ENCODE results near the gene BRCA1. TPM values are rescaled to one million over a fixed set of nuclear protein-coding genes. Genes with fewer than 3 reads are reported as not detected.

Gene BRCA1
- total and polyA plus RNA-seq, 2 donors (not counting 1 experiment from before 2014, with no cell fraction given): 2.4 to 7.2 TPM

- TF ChIP-seq EZH2 (IDR thresholded peaks at IDR 0.05; ENCODE audit: borderline replicate concordance, insufficient read depth, low read depth, low read length, poor library complexity, severe bottlenecking): no peak
- peaks cover 0 to 26% of the 10 kb centered on the region in 2 experiments for H3K36me3 ChIP-seq (replicated peaks in 1 of 2; ENCODE audit: control extremely low read depth in 1 of 2, control insufficient read depth in 1 of 2, extremely low read depth in 1 of 2, insufficient read depth in 2 of 2, low read length in 1 of 2)
- no peak overlapping the region for H3K4me3 ChIP-seq (ENCODE audit: control extremely low read depth in 1 of 5, extremely low read depth in 1 of 5, insufficient read depth in 1 of 5, low read depth in 2 of 5, low read length in 4 of 5)
- H3K4me1 ChIP-seq (ENCODE audit: control insufficient read depth in 2 of 2, insufficient read depth in 2 of 2, low read length in 2 of 2): no peaks in the 10 kb centered on the region
- H4K20me1 ChIP-seq (ENCODE audit: control insufficient read depth, insufficient read depth, low read length, poor library complexity, severe bottlenecking): no peaks in the 10 kb centered on the region
- no peaks in the 10 kb centered on the region for H3K9me3 ChIP-seq (ENCODE audit: control extremely low read depth in 1 of 3, control insufficient read depth in 2 of 3, insufficient read depth in 1 of 3, low read length in 2 of 3)
- H3K27ac ChIP-seq (ENCODE audit: low read length in 2 of 2): no peak overlapping the region
- DNase-seq (peak; percentile 2), ATAC-seq (ENCODE audit: low read depth) (no peak)
- no peak overlapping the region for H3K9ac ChIP-seq (ENCODE audit: low read length)
- no peak overlapping the region for H2AFZ ChIP-seq (ENCODE audit: insufficient read depth, low read depth, low read length, poor library complexity, severe bottlenecking)
- H3K27ac Mint-ChIP-seq: no peak overlapping the region
- peaks cover 14% of the 10 kb centered on the region for H3K4me1 Mint-ChIP-seq
- ChIA-PET POLR2A (no interaction called here), CTCF (no interaction called here)
- H3K27me3 ChIP-seq (replicated peaks in 1 of 4; ENCODE audit: control extremely low read depth in 1 of 4, control insufficient read depth in 3 of 4, insufficient read depth in 4 of 4, low read length in 3 of 4): no peaks in the 10 kb centered on the region
- intact Hi-C loops (cut with micrococcal nuclease): no loop called here
- no peaks in the 10 kb centered on the region for H3K9me3 Mint-ChIP-seq (ENCODE audit: insufficient read depth)
- H3K4me3 Mint-ChIP-seq: no peak overlapping the region
- H3K27me3 Mint-ChIP-seq: no peaks in the 10 kb centered on the region
- peaks cover 9% of the 10 kb centered on the region for H3K79me2 ChIP-seq (ENCODE audit: control insufficient read depth, insufficient read depth, low read length)
- 100% methylated on average over 1 of the region's 8 CpGs for WGBS (ENCODE audit: insufficient coverage)
- H3K4me2 ChIP-seq (replicated peaks; ENCODE audit: low read depth, low read length, poor library complexity, severe bottlenecking): no peak overlapping the region
Measured at GRCh38 chr17:43014649-43015542, 110.3 kb downstream of the BRCA1 start.

DNA sequence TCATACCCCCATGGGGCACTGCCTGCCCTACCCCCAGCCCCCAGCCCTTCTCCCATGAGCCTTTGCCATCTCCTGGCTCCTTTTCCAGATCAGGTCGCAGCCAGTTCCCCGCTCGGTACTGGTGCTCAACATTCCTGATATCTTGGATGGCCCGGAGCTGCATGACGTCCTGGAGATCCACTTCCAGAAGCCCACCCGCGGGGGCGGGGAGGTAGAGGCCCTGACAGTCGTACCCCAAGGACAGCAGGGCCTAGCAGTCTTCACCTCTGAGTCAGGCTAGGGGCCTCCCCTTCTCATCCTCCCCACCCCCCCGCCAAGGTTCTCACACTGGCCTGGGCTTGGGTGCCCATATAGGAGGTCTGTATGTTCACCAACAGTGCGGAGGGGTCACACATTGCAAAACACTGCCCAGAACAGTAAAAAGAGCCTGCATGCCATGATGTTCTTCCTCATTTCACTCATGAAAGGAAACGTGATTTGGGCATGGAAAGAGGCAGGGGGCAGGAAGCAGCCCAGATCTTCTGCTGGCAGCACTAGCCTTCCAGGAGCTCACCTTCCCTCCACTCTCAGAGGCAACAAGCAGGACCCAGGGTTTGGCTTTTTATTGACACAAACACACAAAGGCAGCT is 111.0 kb downstream of the BRCA1 start:
- over 99% methylated on average over 9 of the region's 12 CpGs for WGBS (ENCODE audit: insufficient coverage)
- no peak overlapping the region for H3K27ac Mint-ChIP-seq
- Histone ChIP-seq H2AFZ (ENCODE audit: insufficient read depth, low read depth, low read length, poor library complexity, severe bottlenecking) (no peak overlapping the region), H3K4me3 (ENCODE audit: control extremely low read depth in 1 of 5, extremely low read depth in 1 of 5, insufficient read depth in 1 of 5, low read depth in 2 of 5, low read length in 4 of 5) (no peak overlapping the region), H4K20me1 (ENCODE audit: control insufficient read depth, insufficient read depth, low read length, poor library complexity, severe bottlenecking) (no peaks in the 10 kb centered on the region), H3K9me3 (ENCODE audit: control extremely low read depth in 1 of 3, control insufficient read depth in 2 of 3, insufficient read depth in 1 of 3, low read length in 2 of 3) (no peaks in the 10 kb centered on the region), H3K27me3 (replicated peaks in 1 of 4; ENCODE audit: control extremely low read depth in 1 of 4, control insufficient read depth in 3 of 4, insufficient read depth in 4 of 4, low read length in 3 of 4) (no peaks in the 10 kb centered on the region), H3K9ac (ENCODE audit: low read length) (no peak overlapping the region), H3K79me2 (ENCODE audit: control insufficient read depth, insufficient read depth, low read length) (peaks cover 13% of the 10 kb centered on the region), H3K4me1 (ENCODE audit: control insufficient read depth in 2 of 2, insufficient read depth in 2 of 2, low read length in 2 of 2) (no peaks in the 10 kb centered on the region), H3K4me2 (replicated peaks; ENCODE audit: low read depth, low read length, poor library complexity, severe bottlenecking) (no peak overlapping the region), H3K36me3 (replicated peaks in 1 of 2; ENCODE audit: control extremely low read depth in 1 of 2, control insufficient read depth in 1 of 2, extremely low read depth in 1 of 2, insufficient read depth in 2 of 2, low read length in 1 of 2) (peaks cover 0 to 26% of the 10 kb centered on the region in 2 experiments), H3K27ac (ENCODE audit: low read length in 2 of 2) (no peak overlapping the region)
- intact Hi-C loops (cut with micrococcal nuclease): no loop called here
- CTCF ChIA-PET: no interaction called here
- ATAC-seq (ENCODE audit: low read depth) (no peak), DNase-seq (peak; percentile 12)
- H3K4me3 Mint-ChIP-seq: no peak overlapping the region
- TF ChIP-seq, protein P1, sequence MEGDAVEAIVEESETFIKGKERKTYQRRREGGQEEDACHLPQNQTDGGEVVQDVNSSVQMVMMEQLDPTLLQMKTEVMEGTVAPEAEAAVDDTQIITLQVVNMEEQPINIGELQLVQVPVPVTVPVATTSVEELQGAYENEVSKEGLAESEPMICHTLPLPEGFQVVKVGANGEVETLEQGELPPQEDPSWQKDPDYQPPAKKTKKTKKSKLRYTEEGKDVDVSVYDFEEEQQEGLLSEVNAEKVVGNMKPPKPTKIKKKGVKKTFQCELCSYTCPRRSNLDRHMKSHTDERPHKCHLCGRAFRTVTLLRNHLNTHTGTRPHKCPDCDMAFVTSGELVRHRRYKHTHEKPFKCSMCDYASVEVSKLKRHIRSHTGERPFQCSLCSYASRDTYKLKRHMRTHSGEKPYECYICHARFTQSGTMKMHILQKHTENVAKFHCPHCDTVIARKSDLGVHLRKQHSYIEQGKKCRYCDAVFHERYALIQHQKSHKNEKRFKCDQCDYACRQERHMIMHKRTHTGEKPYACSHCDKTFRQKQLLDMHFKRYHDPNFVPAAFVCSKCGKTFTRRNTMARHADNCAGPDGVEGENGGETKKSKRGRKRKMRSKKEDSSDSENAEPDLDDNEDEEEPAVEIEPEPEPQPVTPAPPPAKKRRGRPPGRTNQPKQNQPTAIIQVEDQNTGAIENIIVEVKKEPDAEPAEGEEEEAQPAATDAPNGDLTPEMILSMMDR (IDR thresholded peaks at IDR 0.05): no peak
- TF ChIP-seq EZH2 (IDR thresholded peaks at IDR 0.05; ENCODE audit: borderline replicate concordance, insufficient read depth, low read depth, low read length, poor library complexity, severe bottlenecking): no peak
- no peaks in the 10 kb centered on the region for H3K27me3 Mint-ChIP-seq
- no peaks in the 10 kb centered on the region for H3K9me3 Mint-ChIP-seq (ENCODE audit: insufficient read depth)
- H3K4me1 Mint-ChIP-seq: peaks cover 7% of the 10 kb centered on the region
- POLR2A ChIA-PET: no interaction called here
